Measurements from ENCODE around the gene UPF1.

GRCh38 chr19:18879579-18880373, 48.0 kb downstream of the UPF1 start:
- TF ChIP-seq CTCF (IDR thresholded peaks at IDR 0.05; ENCODE audit: insufficient read depth, low read length) (no peak), GABPA (IDR thresholded peaks at IDR 0.05; ENCODE audit: low read depth) (no peak), POLR2AphosphoS5 (IDR thresholded peaks at IDR 0.05; ENCODE audit: low read depth) (no peak)

All from HL-60 (cell line).